ENCODE data around the gene ERC1.

- TF ChIP-seq PURB (CRISPR knock-in tag; IDR thresholded peaks at IDR 0.05; ENCODE audit: low read depth), result no peak
- no peak for TF ChIP-seq CHD4 (IDR thresholded peaks at IDR 0.05; ENCODE audit: insufficient read depth, insufficient replicate concordance, low read depth, low read length, poor library complexity, severe bottlenecking)
- no peak for TF ChIP-seq SMC3 (conservative IDR thresholded peaks at IDR 0.05; ENCODE audit: insufficient read depth, low read depth, low read length)
- TF ChIP-seq ATF3 (IDR thresholded peaks at IDR 0.05), result no peak
- TF ChIP-seq ATF3 (CRISPR knock-in tag; conservative IDR thresholded peaks at IDR 0.05), result no peak
- TF ChIP-seq SOX6 (IDR thresholded peaks at IDR 0.05), result no peak
- no peak for TF ChIP-seq GATA2 (CRISPR knock-in tag; IDR thresholded peaks at IDR 0.05)
- TF ChIP-seq REST (IDR thresholded peaks at IDR 0.05; ENCODE audit: borderline replicate concordance), result no peak
- TF ChIP-seq REST (CRISPR knock-in tag; IDR thresholded peaks at IDR 0.05; ENCODE audit: low read depth), result no peak
- no peak for TF ChIP-seq MEIS2 (IDR thresholded peaks at IDR 0.05; ENCODE audit: partially characterized antibody)
- TF ChIP-seq MLX (CRISPR knock-in tag; conservative IDR thresholded peaks at IDR 0.05), result no peak
- no peak for TF ChIP-seq ZFX (CRISPR knock-in tag; IDR thresholded peaks at IDR 0.05)
- no peak for TF ChIP-seq ATF1 (CRISPR knock-in tag; IDR thresholded peaks at IDR 0.05)
- TF ChIP-seq ATF1 (tag; IDR thresholded peaks at IDR 0.05), result no peak
- no peak for TF ChIP-seq IRF2 (CRISPR knock-in tag; IDR thresholded peaks at IDR 0.05)
- no peak for TF ChIP-seq VEZF1 (CRISPR knock-in tag; IDR thresholded peaks at IDR 0.05)
Observed at GRCh38 chr12:1435456-1435855, 444.4 kb downstream of the ERC1 start.

Data from K562 (cell line).